WTC11 (cell line): ENCODE measurements around the gene CPNE5. TPM values are rescaled to one million over a fixed set of nuclear protein-coding genes. Genes with fewer than 3 reads are reported as not detected.

Experiments used
- ATAC-seq: fragments of 200-7000 bp; cut with Tn5 transposase; 2 replicates; pipeline ENCODE4 v1.10.0; 2021; ENCODE audit warnings: mild to moderate bottlenecking, moderate library complexity
- CTCF ChIA-PET: fragments of 300-600 bp; sonication (Branson Sonifier 250); formaldehyde crosslinking; loops from one replicate; lab custom pipeline; 2021; ENCODE audit warnings: antibody characterized with exemption; lab: Charles Lee
- POLR2A ChIA-PET: fragments of 350-600 bp; sonication (Branson Sonifier 250); formaldehyde crosslinking; loops from one replicate; lab custom pipeline; 2021; ENCODE audit warnings: antibody characterized with exemption; lab: Charles Lee
- DNase-seq: peaks from one replicate; pipeline ENCODE4 v3.0.0; 2021; ENCODE audit warnings: low spot score
- H3K27ac Mint-ChIP-seq: 2 replicates; pipeline ENCODE4 v1.8.0; 2021; ENCODE audit warnings: mixed read lengths
- H3K27me3 Mint-ChIP-seq: 2 replicates; pipeline ENCODE4 v1.8.0; 2021; ENCODE audit warnings: low read depth, mild to moderate bottlenecking, moderate library complexity, mixed read lengths
- H3K36me3 Mint-ChIP-seq: 2 replicates; pipeline ENCODE4 v1.8.0; 2021; ENCODE audit warnings: mixed read lengths
- H3K4me1 Mint-ChIP-seq: 2 replicates; pipeline ENCODE4 v1.8.0; 2022; ENCODE audit warnings: mixed read lengths
- H3K4me3 Mint-ChIP-seq: 2 replicates; pipeline ENCODE4 v1.8.0; 2021; ENCODE audit warnings: mild to moderate bottlenecking, moderate library complexity, mixed read lengths
- H3K9me3 Mint-ChIP-seq: 2 replicates; pipeline ENCODE4 v1.8.0; 2021; ENCODE audit warnings: mixed read lengths
- CBFB ChIP-seq: sonication (generic); formaldehyde crosslinking; IDR thresholded peaks from 2 replicates; pipeline ENCODE4 v1.8.1; 2022; ENCODE audit warnings: mild to moderate bottlenecking, low read depth, missing genetic modification reagents
- ELF4 ChIP-seq: sonication (generic); formaldehyde crosslinking; IDR thresholded peaks from 2 replicates; pipeline ENCODE4 v1.8.1; 2022; ENCODE audit warnings: low read depth, mild to moderate bottlenecking, moderate library complexity, missing genetic modification reagents
- IRF2 ChIP-seq: sonication (generic); formaldehyde crosslinking; IDR thresholded peaks from 2 replicates; pipeline ENCODE4 v1.8.0; 2022; ENCODE audit warnings: low read depth, missing genetic modification reagents, borderline replicate concordance
- JAZF1 ChIP-seq: fragments of 250-450 bp; sonication (Bioruptor Pico); IDR thresholded peaks from 2 replicates; pipeline ENCODE4 v1.9.0; 2021; ENCODE audit warnings: moderate library complexity, mild to moderate bottlenecking, inconsistent platforms
- KAT7 ChIP-seq: sonication (generic); formaldehyde crosslinking; IDR thresholded peaks from 2 replicates; pipeline ENCODE4 v1.8.1; 2023; ENCODE audit warnings: missing genetic modification reagents, mild to moderate bottlenecking, borderline replicate concordance
- TP53 ChIP-seq: sonication (generic); formaldehyde crosslinking; IDR thresholded peaks from 2 replicates; pipeline ENCODE4 v1.8.1; 2023; ENCODE audit warnings: mild to moderate bottlenecking, missing genetic modification reagents
- ZNF219 ChIP-seq: sonication (generic); formaldehyde crosslinking; IDR thresholded peaks from 2 replicates; pipeline ENCODE4 v1.8.0; 2023; ENCODE audit warnings: missing genetic modification reagents, mild to moderate bottlenecking, borderline replicate concordance
- ZNF317 ChIP-seq: sonication (generic); formaldehyde crosslinking; IDR thresholded peaks from 2 replicates; pipeline ENCODE4 v1.8.1; 2023; ENCODE audit warnings: low read depth, mild to moderate bottlenecking, moderate library complexity, missing genetic modification reagents, borderline replicate concordance
- total RNA-seq: library from RNA; stranded (reverse); gene quantifications from 3 replicates; pipeline ENCODE4 v1.2.3, GENCODE V29; 2021
- TF ChIP-seq, protein P1 (sequence below): sonication (generic); formaldehyde crosslinking; IDR thresholded peaks from 2 replicates; pipeline ENCODE4 v1.8.0; 2023; ENCODE audit warnings: mild to moderate bottlenecking, missing genetic modification reagents
- TF ChIP-seq, protein P2 (sequence below): sonication (generic); formaldehyde crosslinking; conservative IDR thresholded peaks from 2 replicates; pipeline ENCODE4 v1.8.1; 2022; ENCODE audit warnings: mild to moderate bottlenecking, missing genetic modification reagents
- TF ChIP-seq, protein P3 (sequence below): sonication (generic); formaldehyde crosslinking; IDR thresholded peaks from 2 replicates; pipeline ENCODE4 v1.8.1; 2023; ENCODE audit warnings: mild to moderate bottlenecking, missing genetic modification reagents
- TF ChIP-seq, protein P4 (sequence below): sonication (generic); formaldehyde crosslinking; IDR thresholded peaks from 2 replicates; pipeline ENCODE4 v1.8.1; 2022; ENCODE audit warnings: missing genetic modification reagents, borderline replicate concordance

CPNE5 gene
- total RNA-seq, 1 experiment from 2014 or later: 0.44 TPM

DNA sequence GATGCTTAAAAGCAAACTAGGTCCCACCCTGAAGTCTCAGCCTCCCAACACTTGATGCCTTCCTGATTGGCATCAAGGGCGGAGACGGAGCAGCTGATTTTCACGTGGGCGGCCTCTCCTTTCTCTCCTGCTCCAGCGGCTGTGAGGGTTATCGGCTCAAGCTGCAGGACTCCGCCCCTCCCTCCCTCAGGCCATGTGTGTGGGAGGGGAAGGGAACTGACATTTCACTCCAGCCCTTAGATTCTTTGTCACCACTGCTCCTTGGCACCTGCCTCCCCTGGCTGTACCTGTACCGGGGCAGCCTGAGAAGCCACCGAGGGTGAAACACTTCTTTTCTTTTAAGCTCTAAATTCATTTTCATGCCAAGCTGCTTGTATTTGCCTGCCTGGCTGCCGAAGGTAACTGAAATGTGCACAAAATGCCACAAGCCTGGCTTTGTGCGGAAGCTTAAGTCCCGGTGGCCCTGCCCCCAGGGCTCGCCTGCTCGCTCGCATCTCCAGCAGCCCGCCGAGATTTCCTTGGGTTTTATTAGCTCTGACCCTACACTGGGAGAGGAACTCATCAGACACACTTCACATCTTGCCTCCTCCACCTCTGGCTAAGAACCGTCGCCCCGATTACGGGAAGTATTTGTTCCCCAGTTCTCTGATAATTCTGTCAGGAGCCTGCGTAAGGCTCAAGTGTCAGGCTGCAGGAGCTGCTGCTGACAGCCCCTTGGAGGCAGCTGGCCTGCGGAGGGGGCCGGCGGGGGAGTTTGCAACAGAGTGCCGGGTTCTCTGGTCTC is 9.6 kb upstream of the CPNE5 start (continued):
- TF ChIP-seq, protein P1, sequence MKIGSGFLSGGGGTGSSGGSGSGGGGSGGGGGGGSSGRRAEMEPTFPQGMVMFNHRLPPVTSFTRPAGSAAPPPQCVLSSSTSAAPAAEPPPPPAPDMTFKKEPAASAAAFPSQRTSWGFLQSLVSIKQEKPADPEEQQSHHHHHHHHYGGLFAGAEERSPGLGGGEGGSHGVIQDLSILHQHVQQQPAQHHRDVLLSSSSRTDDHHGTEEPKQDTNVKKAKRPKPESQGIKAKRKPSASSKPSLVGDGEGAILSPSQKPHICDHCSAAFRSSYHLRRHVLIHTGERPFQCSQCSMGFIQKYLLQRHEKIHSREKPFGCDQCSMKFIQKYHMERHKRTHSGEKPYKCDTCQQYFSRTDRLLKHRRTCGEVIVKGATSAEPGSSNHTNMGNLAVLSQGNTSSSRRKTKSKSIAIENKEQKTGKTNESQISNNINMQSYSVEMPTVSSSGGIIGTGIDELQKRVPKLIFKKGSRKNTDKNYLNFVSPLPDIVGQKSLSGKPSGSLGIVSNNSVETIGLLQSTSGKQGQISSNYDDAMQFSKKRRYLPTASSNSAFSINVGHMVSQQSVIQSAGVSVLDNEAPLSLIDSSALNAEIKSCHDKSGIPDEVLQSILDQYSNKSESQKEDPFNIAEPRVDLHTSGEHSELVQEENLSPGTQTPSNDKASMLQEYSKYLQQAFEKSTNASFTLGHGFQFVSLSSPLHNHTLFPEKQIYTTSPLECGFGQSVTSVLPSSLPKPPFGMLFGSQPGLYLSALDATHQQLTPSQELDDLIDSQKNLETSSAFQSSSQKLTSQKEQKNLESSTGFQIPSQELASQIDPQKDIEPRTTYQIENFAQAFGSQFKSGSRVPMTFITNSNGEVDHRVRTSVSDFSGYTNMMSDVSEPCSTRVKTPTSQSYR (CRISPR knock-in tag): no peak
- TF ChIP-seq ZNF219: no peak
- no peak for TF ChIP-seq JAZF1 (CRISPR knock-in tag)
- TF ChIP-seq ZNF317 (CRISPR knock-in tag): no peak
- TF ChIP-seq, all 79 proteins: peak for 5

DNA sequence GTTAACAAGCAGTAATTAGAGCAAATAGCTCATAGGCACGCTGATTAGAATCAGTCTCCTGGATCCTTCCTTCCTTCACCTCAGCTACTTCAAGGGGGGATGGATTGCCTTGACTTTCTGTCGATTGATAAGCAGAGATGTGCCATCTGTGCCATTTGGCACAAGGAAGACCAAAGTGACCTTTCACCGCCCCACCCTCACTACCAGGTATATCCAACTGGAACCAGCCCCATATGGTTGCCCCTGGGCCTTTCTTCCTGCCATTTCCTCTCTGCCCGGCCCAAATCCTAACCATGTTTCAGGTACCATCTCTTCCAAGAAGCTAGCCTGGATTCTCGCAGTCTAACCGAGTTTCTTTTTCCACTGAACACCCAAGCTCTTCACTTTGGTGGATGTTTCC is 8.7 kb upstream of the CPNE5 start:
- H3K9me3 Mint-ChIP-seq: no peaks in the 10 kb centered on the region
- ChIA-PET POLR2A (no interaction called here), CTCF (interaction anchor here (1.0 to 8.1 kb wide), 9 partner anchors 7 to 170 kb away, joined by 3 to 179 read pairs (median 22); partner anchors contain the start of gene PPIL1)
- no peaks in the 10 kb centered on the region for H3K36me3 Mint-ChIP-seq
- no peak for DNase-seq
- H3K4me3 Mint-ChIP-seq: no peak overlapping the region
- peaks cover 38% of the 10 kb centered on the region for H3K4me1 Mint-ChIP-seq
- H3K27me3 Mint-ChIP-seq: peaks cover 3% of the 10 kb centered on the region
- H3K27ac Mint-ChIP-seq: no peak overlapping the region
- TF ChIP-seq KAT7: no peak
- TF ChIP-seq, protein P2, sequence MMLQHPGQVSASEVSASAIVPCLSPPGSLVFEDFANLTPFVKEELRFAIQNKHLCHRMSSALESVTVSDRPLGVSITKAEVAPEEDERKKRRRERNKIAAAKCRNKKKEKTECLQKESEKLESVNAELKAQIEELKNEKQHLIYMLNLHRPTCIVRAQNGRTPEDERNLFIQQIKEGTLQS (CRISPR knock-in tag): no peak
- TF ChIP-seq, protein P1 (CRISPR knock-in tag): no peak
- no peak for TF ChIP-seq IRF2 (CRISPR knock-in tag)
- TF ChIP-seq, protein P3, sequence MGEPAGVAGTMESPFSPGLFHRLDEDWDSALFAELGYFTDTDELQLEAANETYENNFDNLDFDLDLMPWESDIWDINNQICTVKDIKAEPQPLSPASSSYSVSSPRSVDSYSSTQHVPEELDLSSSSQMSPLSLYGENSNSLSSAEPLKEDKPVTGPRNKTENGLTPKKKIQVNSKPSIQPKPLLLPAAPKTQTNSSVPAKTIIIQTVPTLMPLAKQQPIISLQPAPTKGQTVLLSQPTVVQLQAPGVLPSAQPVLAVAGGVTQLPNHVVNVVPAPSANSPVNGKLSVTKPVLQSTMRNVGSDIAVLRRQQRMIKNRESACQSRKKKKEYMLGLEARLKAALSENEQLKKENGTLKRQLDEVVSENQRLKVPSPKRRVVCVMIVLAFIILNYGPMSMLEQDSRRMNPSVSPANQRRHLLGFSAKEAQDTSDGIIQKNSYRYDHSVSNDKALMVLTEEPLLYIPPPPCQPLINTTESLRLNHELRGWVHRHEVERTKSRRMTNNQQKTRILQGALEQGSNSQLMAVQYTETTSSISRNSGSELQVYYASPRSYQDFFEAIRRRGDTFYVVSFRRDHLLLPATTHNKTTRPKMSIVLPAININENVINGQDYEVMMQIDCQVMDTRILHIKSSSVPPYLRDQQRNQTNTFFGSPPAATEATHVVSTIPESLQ (CRISPR knock-in tag): no peak
- TF ChIP-seq CBFB (CRISPR knock-in tag): no peak
- no peak for TF ChIP-seq TP53 (CRISPR knock-in tag)
- TF ChIP-seq, protein P4, sequence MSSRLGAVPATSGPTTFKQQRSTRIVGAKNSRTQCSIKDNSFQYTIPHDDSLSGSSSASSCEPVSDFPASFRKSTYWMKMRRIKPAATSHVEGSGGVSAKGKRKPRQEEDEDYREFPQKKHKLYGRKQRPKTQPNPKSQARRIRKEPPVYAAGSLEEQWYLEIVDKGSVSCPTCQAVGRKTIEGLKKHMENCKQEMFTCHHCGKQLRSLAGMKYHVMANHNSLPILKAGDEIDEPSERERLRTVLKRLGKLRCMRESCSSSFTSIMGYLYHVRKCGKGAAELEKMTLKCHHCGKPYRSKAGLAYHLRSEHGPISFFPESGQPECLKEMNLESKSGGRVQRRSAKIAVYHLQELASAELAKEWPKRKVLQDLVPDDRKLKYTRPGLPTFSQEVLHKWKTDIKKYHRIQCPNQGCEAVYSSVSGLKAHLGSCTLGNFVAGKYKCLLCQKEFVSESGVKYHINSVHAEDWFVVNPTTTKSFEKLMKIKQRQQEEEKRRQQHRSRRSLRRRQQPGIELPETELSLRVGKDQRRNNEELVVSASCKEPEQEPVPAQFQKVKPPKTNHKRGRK (CRISPR knock-in tag): no peak
- no peak for TF ChIP-seq ELF4
- TF ChIP-seq, all 79 proteins: peak for 0
- no peak for ATAC-seq
